GM15510 (cell line): ENCODE results near the gene CACNA1H.

Experiments used
- POLR2A ChIP-seq: IDR thresholded peaks from 3 replicates; pipeline ENCODE4 v1.6.1; 2011; ENCODE audit warnings: borderline replicate concordance; ENCODE audit not compliant: insufficient read length; ENCODE audit errors: extremely low read depth

Gene CACNA1H

DNA sequence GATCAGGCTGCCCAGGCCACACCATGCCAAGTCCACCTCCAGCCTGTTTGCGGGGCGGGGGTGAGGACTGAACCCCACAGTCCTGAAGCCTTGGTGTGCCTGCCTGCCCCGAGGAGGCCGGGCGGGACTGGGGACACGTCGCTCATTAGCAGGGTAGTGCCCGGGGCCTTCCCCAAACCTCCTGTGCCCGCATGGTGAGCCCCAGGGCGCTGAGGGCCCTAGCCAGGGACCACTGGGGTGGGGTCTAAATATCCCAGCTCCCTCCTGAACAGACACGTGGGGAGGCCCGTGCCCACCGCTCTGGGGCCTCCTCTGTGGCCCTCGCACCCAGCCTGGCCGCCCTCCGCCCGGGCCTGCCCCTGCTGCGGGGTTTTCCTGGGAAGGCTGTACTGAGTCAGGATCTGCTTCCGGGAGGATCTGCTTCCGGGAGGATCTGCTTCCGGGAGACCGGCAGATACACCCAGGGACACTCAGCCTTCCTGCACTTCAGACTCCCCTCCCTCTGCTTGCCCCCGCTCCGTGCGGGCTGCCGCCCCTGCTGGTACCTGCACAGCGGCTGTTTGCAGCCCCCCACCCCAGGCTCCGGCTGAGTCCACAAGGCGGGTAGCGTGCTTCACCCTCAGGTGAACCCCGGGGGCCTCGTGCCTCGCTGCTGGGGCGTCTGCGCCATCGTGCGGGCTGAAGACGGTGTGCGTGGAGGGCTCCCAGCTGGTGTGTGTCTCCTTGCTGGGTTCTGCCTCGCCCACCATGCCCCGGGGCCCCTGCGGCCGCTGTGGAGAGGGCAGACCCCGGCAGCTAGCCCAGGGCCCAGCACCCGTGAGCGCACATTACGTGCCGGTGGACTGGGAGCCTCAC lies 23.6 kb upstream of the CACNA1H start:
- no peak for TF ChIP-seq POLR2A

DNA sequence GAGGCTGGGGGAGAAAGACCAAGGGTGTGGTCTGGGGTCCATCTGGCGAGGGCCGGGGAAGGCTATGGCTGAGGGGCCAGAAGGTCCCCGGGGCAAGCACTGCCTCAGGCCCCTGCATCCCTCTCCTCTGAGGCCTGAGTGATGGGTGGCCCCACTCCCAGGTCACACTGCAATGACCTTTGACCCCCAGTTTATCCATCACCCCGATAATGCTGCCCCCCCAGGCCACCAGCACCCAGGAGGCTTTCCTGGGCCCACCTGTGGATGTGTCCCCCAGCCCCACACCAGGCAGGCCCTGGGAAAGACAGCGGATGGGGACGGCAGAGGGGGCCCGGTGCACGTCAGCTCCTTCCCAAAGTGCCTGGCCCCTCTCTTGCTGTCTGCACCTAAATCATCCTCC lies 22.5 kb upstream of the CACNA1H start:
- TF ChIP-seq POLR2A = no peak

DNA sequence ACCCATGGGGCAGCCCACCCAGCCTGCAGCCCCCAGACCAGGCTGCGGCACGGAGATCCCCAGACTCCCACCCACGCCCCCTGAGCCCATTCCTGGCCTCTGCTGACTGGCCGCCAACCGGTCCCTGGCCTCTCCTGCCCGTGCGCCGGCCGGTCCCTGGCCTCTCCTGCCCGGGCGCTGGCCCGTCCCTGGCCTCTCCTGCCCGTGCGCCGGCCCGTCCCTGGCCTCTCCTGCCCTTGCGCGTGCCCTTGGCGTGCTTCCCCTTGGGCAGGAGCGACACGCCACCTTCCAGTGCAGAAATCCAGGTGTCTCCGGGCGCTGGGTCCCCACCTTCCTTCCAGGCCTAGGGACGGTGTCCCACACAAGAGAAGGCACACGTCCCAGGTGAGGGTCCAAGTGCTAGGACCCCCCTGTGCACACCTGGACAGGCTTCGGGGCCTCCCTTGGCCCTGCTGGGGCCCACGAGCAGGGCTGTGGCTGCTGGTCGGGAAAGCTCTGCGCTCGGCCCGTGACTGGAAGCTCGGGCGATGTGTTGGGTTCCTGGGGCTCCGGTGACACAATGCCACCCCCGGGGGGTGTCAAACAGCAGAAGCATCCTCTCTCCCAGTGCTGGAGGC lies 21.4 kb upstream of the CACNA1H start:
- no peak for TF ChIP-seq POLR2A

DNA sequence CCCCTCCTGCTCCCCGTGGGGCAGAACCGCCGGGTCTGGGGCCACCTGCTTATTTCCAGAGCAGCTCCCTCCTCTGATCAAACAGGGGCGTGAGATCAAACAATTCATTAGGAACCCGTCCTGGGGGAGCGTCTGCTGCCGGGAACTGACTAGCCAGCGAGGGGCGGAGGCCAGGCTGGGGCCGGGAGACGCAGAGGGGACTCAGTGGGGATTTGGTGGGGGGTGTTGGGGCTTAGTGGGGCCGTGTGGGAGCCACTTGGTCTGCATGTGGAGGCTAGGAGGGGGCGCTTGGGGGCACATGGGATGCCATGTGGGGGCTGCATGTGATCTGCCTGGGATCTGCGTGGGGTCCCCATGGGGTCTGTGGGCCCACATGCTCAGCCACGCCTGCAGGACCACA lies 20.5 kb upstream of the CACNA1H start:
- TF ChIP-seq POLR2A = no peak

DNA sequence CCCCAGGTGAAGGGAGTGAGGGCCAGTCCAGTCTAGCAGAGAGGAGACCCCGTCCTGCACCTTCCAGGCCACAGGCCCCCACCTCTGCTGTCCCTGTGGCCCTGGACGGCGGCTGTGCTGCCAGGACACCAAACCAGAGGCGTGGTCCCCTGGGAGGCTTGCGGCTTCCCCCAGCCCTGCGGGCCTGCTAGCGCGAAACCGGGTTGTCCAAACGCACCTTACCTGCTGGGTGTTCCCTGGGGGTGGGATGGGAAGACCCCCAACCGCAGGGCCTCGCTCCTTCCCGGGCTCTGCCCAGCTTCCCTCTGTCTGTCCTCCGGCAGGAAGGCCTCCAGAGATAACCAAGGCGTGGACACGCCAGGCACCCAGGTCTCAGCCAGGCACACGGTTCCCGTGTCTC lies 19.6 kb upstream of the CACNA1H start:
- TF ChIP-seq POLR2A = no peak

DNA sequence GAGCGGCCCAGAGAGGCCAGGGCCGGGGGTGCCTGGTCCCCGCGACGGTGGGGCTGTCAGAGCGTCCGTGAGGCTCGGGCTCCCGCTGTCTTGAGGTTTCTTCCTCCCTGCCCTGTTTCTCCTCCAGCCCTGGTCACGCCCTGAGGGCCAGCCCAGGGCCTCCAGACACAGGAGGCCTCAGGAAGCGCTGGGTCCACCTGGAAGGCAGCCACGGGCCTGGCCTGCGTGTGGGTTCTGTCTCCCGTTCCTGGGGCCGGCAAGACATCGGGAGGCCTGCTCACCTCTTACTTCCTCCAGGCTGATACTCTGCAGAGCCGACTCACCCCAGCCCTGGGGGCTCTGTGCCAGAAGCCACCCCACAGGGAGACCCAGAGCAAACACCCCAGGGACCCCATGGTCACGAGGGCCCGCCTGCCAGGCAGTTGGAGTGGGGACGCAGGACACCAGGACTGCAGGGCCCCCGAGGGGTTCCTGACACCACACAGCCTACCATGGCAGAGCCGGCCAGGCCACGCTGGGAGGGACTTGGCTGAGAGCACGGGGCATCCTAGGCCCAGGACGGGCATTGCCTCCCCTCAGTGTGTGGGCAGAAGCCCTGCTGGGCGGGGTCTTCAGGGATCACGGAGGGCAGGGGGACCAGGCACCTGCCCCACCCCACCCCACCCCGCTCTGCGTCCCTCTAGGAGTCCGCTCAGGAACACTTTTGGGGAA lies 18.9 kb upstream of the CACNA1H start:
- no peak for TF ChIP-seq POLR2A

DNA sequence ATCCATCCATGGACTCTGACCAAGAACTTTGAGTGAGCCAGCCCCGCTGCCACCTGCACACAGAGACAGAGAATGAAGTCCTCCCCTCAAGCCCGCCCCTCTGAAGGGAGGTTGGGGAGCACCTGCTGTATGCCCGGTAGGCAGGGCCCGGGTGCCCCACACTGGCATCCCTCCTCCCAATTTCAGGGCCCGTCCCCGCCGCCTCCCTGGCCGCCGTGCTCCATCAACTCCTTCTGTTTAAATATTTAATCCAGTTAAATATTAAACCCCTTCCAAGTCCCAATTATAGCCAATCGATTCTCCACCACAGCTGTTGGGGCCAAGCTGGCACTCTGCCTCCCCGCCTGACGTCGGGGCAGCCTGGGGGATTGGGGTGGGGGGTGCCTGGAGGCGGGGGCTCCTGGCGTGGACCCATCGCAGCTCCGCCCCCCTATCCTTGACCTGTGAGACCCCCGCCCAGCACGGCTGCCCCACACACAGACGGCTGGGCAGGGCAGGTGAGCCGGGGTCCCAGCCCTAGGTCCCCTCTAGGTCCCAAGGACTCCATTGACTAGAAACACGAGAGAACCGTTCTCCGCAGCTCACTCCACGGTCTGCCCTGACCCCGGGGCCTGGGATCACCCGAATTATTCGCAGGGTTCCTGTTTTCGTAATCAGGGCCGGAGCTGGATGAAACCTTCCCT lies 18.0 kb upstream of the CACNA1H start:
- TF ChIP-seq POLR2A = no peak

DNA sequence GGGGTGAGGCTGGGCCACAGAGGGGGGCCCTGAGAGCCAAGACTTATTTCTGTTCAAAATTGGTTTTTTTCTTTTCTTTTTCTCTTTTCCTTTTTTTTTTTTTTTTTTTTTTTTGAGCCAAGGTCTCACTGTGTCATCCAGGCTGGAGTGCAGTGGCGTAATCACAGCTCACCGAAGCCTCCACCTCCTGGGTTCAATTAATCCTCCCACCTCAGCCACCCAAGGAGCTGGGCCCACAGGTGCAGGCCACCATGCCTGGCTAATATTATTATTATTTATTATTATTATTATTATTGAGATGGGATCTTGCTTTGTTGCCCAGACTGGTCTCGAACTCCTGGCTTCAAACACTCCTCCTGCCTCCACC lies 17.5 kb upstream of the CACNA1H start:
- TF ChIP-seq POLR2A = no peak

DNA sequence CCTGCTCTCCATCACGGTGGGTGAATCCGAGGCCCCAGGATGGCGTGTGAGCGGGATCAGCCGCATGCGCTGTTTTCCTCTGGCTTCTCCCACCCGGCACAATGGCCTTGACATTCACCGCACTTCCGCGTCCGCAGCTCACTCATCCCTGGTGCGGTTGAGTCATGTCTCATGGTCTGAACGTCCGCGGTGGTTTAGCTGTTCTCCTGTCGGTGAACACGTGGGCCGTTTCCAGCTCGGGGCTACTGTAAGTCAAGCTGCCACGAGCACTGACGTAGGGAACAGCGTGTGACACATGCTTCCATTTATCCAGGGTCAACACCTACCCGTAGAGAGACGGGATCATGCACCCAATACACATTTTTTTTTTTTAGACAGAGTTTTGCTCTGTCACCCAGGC lies 15.3 kb upstream of the CACNA1H start:
- no peak for TF ChIP-seq POLR2A

DNA sequence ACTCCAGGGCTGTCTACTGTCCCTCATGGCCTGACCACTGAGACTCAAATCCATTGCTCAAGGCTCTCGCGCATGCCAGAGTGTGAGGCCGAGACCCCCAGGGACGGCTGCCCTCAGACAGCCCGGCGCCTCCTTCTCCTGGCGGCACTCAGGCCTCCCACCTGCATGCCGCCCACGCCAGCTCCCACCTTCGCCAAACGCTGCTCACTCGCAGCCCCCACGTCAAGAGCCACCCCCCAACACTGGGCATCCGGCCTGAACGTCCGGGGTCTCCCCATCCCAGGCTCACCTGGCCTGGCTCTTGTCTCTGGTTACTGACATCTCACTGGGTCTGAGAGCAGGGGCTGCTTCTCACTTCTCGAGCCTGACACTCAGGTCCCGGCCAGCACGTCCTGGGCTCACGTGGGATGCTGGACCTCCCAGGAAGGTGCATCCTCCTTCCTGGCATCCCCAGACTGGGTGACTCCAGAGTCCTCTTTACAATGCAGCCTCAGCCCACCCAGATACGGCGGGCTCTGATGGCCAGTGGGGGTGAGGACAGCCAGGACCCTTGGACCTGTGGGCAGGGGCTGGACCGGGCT lies 12.2 kb upstream of the CACNA1H start:
- TF ChIP-seq POLR2A = no peak

DNA sequence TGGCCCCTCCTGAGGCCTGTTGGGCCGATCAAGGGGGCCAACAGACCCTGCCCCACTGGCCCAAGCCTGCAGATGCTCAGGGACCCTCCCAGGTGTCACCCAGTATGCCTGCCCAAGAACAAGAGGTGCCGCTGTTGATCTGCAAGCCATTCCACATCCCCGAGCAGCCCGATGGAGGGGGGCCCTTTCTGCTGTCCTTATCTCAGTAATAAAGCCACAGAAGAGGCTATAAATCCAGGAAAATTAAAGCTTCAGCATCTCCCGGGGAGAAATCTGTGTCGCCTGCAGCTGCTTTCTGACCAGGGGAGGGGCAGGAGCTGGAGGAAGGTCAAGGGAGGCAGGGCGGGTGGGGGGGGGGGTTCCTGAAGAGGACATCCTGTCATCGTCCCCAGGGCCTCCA lies 11.7 kb upstream of the CACNA1H start:
- no peak for TF ChIP-seq POLR2A

DNA sequence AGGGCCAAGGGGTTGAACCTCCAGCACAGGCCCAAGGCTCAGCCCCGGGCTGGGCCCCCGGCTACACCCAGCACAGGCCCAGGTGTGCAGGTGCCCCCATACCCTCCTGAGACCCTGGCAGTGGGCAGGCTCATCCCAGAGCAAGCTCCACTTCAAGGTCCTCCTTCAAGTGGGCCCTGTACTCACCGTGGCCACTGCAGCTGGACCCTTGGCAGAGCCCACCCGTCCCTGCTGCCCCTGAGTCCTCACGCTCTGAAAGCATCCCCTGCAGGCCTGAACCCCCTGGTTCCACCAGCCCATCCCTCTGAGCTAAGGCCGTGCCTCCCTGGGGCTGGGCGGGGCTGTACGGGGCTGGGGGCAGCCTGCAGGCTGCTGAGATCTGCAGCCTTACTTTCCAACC lies 11.2 kb upstream of the CACNA1H start:
- no peak for TF ChIP-seq POLR2A

DNA sequence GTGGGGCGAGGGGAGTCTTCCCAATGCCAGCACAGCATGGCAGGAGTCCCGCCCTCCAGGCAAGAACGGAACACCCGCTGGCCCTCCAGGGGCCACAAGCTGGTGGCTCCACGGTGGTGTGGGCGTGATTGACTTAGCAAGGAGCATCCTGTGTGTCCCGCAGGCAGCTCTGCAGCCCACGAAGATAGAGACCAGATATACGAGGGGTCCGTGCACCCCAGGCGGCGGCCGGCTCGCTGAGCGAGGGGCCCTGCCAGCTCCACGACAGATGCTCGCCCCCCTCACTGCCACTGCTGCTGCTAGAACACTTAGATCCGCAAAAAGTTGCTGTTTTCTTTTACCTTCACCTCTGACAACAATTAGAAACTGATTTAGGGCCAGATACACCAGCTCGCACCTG lies 10.0 kb upstream of the CACNA1H start:
- no peak for TF ChIP-seq POLR2A

DNA sequence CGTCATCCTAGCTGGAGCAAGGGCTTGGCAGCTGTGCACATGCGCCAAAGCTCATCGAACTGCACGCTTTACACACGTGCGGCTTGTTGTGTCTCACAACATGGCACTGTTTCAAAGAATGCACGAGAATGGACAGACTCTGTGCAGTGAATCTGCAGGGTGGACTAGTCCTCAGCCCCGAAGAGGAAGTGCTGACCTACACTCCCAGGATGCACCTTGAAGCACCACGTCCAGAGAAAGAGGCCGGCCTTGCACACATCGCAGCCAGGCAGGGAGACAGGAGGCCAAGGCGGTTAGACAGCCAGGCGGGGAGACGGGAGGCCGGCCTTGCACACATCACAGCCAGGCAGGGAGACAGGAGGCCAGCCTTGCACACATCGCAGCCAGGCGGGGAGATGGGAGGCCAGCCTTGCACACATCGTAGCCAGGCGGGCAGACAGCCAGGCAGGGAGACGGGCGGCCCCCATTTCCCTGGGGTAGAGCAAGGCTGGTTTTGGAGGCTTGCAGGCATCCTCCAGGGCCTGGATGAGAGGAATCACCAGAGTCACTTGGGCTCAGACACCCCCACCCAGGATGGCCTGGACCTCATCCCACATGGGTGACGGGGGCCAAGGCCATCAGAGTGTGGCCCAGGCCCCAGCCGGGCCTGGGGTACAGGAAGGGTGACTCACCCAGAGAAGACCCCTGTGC lies 9.0 kb upstream of the CACNA1H start:
- TF ChIP-seq POLR2A = no peak
